CD4-positive, alpha-beta T cell treated with Interleukin-2 at 100 ng/mL for 4 hours (primary cell): Measurements from ENCODE around the gene MYO5B.
A peak's percentile ranks its signal among the peaks of the same experiment; 100 is the strongest.
"Not testable (repeated sequence)": the region's sequence is repeated elsewhere in the genome, so short reads cannot be mapped to it uniquely, and the experiment has no call there.

Source experiments
- DNase-seq: peaks from one replicate; pipeline ENCODE4 v3.0.0-alpha.2; 2020; ENCODE audit warnings: low spot score

The MYO5B gene

GRCh38 chr18:49789560-49790134, 405.3 kb downstream of the MYO5B start:
- not testable (repeated sequence) for DNase-seq

- peak; percentile 13 for DNase-seq
These were observed 406.5 kb downstream of the MYO5B start for GRCh38 chr18:49788327-49788898.

- DNase-seq, result peak; percentile 43
These were observed 408.8 kb downstream of the MYO5B start for GRCh38 chr18:49786019-49786720.

- DNase-seq, result no peak
These were observed 410.3 kb downstream of the MYO5B start for GRCh38 chr18:49784427-49785185.

- DNase-seq, result not testable (repeated sequence)
These were observed 411.3 kb downstream of the MYO5B start for GRCh38 chr18:49783631-49784030.

GRCh38 chr18:49778826-49779465, 416.0 kb downstream of the MYO5B start:
- DNase-seq, result no peak
